Measurements from ENCODE around the gene RORC.

RORC gene

DNA sequence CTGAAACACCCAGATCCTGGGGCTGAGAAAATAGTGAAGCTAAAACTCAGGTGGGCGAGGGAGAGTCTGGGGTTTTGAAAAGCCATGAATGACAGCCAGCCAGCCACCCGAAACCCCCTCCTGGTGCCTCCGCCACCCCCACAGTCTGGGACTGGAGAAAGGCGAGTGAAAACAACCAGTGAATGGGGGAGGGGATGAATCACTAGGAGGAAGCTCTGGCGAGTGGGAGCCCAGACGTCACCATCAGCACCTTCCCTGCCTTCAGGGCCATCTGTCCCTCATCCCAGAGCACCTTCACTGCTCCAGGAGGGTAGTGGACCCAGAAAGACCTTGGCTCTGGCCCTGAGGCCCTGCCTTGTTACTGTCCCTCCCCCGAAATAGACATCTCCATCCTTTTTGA lies 9.2 kb downstream of the RORC start:
- no peak for DNase-seq (ENCODE audit: low read depth)
- no peak overlapping the region for H3K4me3 ChIP-seq (ENCODE audit: low read depth, low read length)
- no peak for TF ChIP-seq CTCF (IDR thresholded peaks at IDR 0.05; ENCODE audit: insufficient read depth, low read depth, low read length, missing control alignments)

DNA sequence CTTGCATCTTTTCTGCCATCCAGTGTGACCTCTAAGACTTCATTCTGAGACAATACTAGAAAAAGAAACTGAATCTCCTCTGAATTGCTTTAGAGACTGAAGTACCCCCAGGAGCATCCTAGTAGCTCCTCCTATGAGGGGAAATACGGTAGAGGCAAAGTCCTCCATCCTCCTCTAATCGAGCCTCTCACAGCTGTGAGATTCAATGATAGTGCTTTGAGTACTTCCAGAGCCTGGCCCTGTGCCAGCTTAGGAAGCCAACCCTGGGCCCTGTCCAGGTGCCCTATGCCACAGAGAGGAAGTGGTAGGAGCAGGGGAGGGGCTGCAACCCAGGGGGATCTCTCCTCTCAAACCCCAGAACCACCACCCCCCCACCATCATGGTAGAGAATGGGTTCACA lies 10.7 kb downstream of the RORC start:
- DNase-seq (ENCODE audit: low read depth): no peak
- TF ChIP-seq CTCF (IDR thresholded peaks at IDR 0.05; ENCODE audit: insufficient read depth, low read depth, low read length, missing control alignments): no peak
- no peak overlapping the region for H3K4me3 ChIP-seq (ENCODE audit: low read depth, low read length)

DNA sequence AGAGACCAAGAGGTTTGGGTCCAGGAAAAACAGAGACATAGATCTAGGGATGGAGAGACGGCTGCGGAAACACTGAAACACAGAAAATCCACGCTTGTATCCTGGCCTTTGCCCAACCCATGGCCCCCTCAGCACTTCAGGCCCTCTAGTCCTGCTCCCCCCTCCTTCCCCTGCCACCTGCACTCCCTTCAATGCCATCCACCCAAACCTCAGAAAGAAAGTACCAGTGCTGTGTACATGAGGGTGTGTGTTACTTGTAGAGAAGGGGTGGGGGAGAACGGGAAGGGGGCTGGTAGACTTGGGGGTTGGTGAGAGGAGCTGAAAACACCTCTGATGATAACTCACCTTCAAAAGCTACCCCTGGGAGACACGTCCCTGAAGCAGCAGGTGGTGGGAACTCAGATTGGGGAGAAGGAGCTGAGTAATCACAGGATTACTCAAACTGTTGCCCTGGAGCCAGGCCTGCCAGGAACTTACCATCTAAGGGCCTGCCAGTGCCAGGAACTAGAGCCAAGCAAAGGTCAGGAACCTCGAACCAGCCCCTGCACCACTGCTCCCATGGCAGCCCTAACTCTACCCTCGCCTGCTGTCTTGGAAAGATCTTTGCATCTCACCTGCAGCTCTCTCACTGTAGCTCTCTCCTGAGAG lies 11.5 kb downstream of the RORC start:
- DNase-seq (ENCODE audit: low read depth): no peak
- TF ChIP-seq CTCF (IDR thresholded peaks at IDR 0.05; ENCODE audit: insufficient read depth, low read depth, low read length, missing control alignments): no peak
- no peak overlapping the region for H3K4me3 ChIP-seq (ENCODE audit: low read depth, low read length)

- DNase-seq (ENCODE audit: low read depth): no peak
- no peak overlapping the region for H3K4me3 ChIP-seq (ENCODE audit: low read depth, low read length)
- TF ChIP-seq CTCF (IDR thresholded peaks at IDR 0.05; ENCODE audit: insufficient read depth, low read depth, low read length, missing control alignments): no peak
Observed at GRCh38 chr1:151819227-151819835, 12.3 kb downstream of the RORC start.

- H3K4me3 ChIP-seq (ENCODE audit: low read depth, low read length): no peak overlapping the region
- no peak for DNase-seq (ENCODE audit: low read depth)
- no peak for TF ChIP-seq CTCF (IDR thresholded peaks at IDR 0.05; ENCODE audit: insufficient read depth, low read depth, low read length, missing control alignments)
Observed at GRCh38 chr1:151817353-151817730, 14.3 kb downstream of the RORC start.

- no peak for DNase-seq (ENCODE audit: low read depth)
- no peak for TF ChIP-seq CTCF (IDR thresholded peaks at IDR 0.05; ENCODE audit: insufficient read depth, low read depth, low read length, missing control alignments)
- H3K4me3 ChIP-seq (ENCODE audit: low read depth, low read length): no peak overlapping the region
Observed at GRCh38 chr1:151816548-151817352, 14.9 kb downstream of the RORC start.

Data from GM12865 (cell line).